ENCODE results near the gene GABRG3.

DNA sequence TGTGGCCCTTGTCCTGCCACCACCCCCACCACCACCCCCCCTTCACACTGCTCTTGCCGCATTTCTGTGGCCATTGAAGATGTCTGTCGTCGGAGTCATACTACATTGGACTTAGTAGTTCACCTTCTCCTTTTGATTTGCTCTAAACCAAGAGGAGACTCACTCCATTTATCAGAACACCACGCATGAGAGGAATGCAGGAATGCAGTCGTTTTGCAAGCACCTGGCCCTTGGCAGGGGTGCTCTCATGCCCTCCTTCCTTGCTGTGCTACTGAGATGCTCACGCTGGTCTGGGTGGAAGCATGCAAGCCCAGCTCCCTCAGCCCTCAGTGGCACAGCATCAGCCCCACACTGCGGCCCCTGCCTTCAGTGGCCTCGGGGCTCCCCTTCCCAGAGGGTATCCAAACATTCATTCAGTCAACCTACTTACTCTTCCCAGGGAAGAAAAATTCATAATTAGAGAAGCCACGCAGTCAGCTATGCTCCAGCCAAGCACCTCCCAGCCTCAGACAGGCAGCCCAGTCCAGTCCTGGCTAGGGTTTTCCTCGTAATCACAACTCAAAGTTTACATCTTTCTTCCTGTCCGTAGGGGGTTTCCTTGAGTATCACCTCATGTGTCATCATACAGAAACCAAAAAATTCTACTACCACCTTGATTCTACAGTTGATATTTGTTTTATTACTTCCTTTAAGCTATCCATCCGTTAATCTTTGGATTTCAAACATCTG lies 520.0 kb downstream of the GABRG3 start:
- TF ChIP-seq POLR2A (IDR thresholded peaks at IDR 0.05; ENCODE audit: low read depth, low read length): no peak
- TF ChIP-seq CTCF (IDR thresholded peaks at IDR 0.05; ENCODE audit: extremely low read depth in 1 of 2, insufficient read depth in 1 of 2, low read depth in 1 of 2, low read length in 2 of 2): no peak
- TF ChIP-seq POLR2AphosphoS5 (IDR thresholded peaks at IDR 0.05; ENCODE audit: insufficient read depth, low read depth, low read length): no peak
- no peak for TF ChIP-seq GATA2 (IDR thresholded peaks at IDR 0.05; ENCODE audit: insufficient read depth, insufficient read length, low read depth, low read length)
- TF ChIP-seq, protein P1, sequence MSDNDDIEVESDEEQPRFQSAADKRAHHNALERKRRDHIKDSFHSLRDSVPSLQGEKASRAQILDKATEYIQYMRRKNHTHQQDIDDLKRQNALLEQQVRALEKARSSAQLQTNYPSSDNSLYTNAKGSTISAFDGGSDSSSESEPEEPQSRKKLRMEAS (IDR thresholded peaks at IDR 0.05; ENCODE audit: insufficient read depth, insufficient read length): no peak

Measured in endothelial cell of umbilical vein (primary cell).